ENCODE measurements around the gene PPFIA2.

Gene PPFIA2

DNA sequence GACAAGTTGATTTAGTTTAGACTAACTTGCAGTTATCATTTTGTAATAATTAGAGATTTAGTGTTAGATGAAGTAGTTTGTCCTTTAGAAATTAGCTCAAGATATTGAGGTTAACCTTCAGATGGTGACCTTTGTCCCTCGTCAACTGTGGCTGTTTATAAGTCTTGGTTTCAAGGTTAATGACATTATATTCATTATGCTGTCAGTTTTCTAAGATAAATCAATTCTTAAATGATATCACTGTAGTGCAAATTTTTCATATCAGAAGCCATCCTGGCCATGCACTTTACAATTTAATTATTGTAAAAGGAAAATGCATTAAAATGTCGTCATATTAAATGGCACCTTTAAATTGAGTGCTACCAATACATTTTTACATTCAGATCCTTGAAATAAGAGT is 19.6 kb upstream of the PPFIA2 start:
- no CpG with 5 or more reads among the region's 2 CpGs for WGBS (ENCODE audit: insufficient coverage)
- ChIA-PET CTCF (no interaction called here), POLR2A (no interaction called here)
- peaks cover 2 to 12% (median 3%) of the 10 kb centered on the region in 5 experiments for H3K27me3 ChIP-seq (replicated peaks in 2 of 5; ENCODE audit: control insufficient read depth in 4 of 5, insufficient read depth in 5 of 5, low read length in 4 of 5)
- no peak overlapping the region for H3K4me3 ChIP-seq (ENCODE audit: control insufficient read depth in 1 of 7, extremely low read depth in 1 of 7, insufficient read depth in 4 of 7, low read depth in 2 of 7, low read length in 6 of 7)
- no peaks in the 10 kb centered on the region for H3K4me1 ChIP-seq (ENCODE audit: control extremely low read depth in 1 of 4, control insufficient read depth in 4 of 4, insufficient read depth in 4 of 4, low read length in 3 of 4)
- H3K9me3 ChIP-seq (ENCODE audit: control extremely low read depth in 1 of 5, control insufficient read depth in 4 of 5, insufficient read depth in 2 of 5, low read depth in 1 of 5, low read length in 4 of 5) = no peaks in the 10 kb centered on the region
- no peak for DNase-seq
- no peak overlapping the region for H3K27ac ChIP-seq (ENCODE audit: insufficient read depth in 1 of 2, low read depth in 1 of 2, low read length in 2 of 2, poor library complexity in 1 of 2, severe bottlenecking in 2 of 2)
- no peaks in the 10 kb centered on the region for H3K36me3 ChIP-seq (ENCODE audit: control insufficient read depth in 4 of 4, insufficient read depth in 4 of 4, low read length in 3 of 4)

DNA sequence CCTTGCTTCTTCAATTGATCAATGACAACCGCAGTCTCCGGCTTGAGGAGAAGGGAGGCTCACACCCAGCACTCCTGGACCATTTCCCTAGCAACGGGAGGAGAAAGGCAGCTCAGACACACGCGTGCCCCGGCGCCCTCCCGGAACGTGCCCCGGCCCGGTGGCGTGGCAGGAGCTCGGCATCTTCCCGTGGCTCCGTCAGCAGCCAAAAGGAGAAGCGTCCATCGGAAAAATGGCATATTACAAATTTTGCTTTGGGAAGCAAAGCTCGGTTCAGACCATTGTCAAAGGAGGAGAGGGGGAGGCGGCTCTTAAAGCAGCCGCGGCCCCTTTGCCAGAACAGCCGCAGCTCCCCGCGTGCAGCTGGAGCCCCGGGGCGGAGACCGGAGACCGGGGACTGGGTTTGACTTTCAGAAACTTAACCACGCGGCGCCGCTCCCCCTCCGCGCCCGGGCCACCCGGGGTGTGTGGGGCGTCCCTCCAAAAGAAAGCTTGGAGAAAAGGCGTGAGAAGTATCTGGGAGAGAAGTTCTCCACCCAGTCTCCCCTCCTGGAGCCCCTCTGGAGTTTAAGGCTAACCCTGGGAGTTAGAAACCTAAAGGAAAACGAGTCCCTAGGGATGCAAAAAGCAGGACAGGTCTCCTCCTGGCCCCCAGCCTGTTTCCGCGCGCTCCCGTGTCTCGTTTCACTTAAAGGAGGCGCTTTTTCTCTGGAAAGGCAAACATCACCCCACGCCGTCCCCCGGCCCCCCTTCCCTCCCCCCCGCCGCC is 545 bp downstream of the PPFIA2 start:
- POLR2A ChIA-PET = no interaction called here
- peak in 2 of 3 donors; percentile 23 to 34 for DNase-seq
- CTCF ChIA-PET = interaction anchor here (1.1 kb wide), 1 partner anchor 234 kb away, joined by 3 read pairs; no protein-coding TSS in a partner anchor
- Histone ChIP-seq H3K36me3 (ENCODE audit: control insufficient read depth in 4 of 4, insufficient read depth in 4 of 4, low read length in 3 of 4) (no peaks in the 10 kb centered on the region), H3K27me3 (replicated peaks in 2 of 5; ENCODE audit: control insufficient read depth in 4 of 5, insufficient read depth in 5 of 5, low read length in 4 of 5) (peaks cover 8 to 64% (median 35%) of the 10 kb centered on the region in 5 experiments), H3K9me3 (ENCODE audit: control extremely low read depth in 1 of 5, control insufficient read depth in 4 of 5, insufficient read depth in 2 of 5, low read depth in 1 of 5, low read length in 4 of 5) (peaks cover 0 to 2% (median 0%) of the 10 kb centered on the region in 5 experiments), H3K4me1 (ENCODE audit: control extremely low read depth in 1 of 4, control insufficient read depth in 4 of 4, insufficient read depth in 4 of 4, low read length in 3 of 4) (peaks cover 0 to 13% (median 3%) of the 10 kb centered on the region in 4 experiments), H3K27ac (ENCODE audit: insufficient read depth in 1 of 2, low read depth in 1 of 2, low read length in 2 of 2, poor library complexity in 1 of 2, severe bottlenecking in 2 of 2) (no peak overlapping the region), H3K4me3 (ENCODE audit: control insufficient read depth in 1 of 7, extremely low read depth in 1 of 7, insufficient read depth in 4 of 7, low read depth in 2 of 7, low read length in 6 of 7) (peak overlapping the region in 4 of 7 experiments; percentile 32 to 65 (median 48))
- 0% methylated on average over 25 of the region's 50 CpGs for WGBS (ENCODE audit: insufficient coverage)

DNA sequence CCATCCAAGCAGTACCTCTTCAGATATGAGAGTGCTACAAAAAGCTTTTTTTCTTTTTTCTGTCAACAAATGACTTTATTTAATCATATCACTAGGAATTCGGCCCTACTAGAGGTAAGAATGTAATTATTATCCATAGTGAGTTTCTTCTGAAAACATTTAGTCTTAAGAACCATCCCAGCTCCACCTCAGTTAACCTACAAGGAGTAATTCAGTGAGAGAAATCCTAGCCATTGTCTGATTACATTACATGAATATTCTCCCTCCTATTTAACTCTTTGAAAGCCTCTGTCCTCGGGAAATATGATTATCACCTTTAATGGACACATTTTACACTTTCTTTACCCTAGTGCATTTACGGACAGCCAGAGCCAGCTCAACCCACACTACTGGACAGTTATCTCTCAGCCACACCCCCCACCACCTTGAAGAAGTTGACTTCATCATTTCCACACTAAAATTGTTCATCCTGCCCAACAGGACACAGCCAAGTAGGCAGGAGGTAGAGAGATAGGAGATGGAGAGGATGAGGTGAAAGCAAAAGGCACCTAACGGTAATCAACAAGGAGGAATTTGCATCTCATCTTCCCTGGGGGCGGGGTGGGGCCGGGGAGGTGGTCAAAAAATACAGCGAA is 1.3 kb downstream of the PPFIA2 start:
- ChIA-PET POLR2A (no interaction called here), CTCF (interaction anchor here (1.1 kb wide), 1 partner anchor 235 kb away, joined by 3 read pairs; no protein-coding TSS in a partner anchor)
- no peak for DNase-seq
- Histone ChIP-seq H3K36me3 (ENCODE audit: control insufficient read depth in 4 of 4, insufficient read depth in 4 of 4, low read length in 3 of 4) (no peaks in the 10 kb centered on the region), H3K27me3 (replicated peaks in 2 of 5; ENCODE audit: control insufficient read depth in 4 of 5, insufficient read depth in 5 of 5, low read length in 4 of 5) (peaks cover 8 to 64% (median 34%) of the 10 kb centered on the region in 5 experiments), H3K9me3 (ENCODE audit: control extremely low read depth in 1 of 5, control insufficient read depth in 4 of 5, insufficient read depth in 2 of 5, low read depth in 1 of 5, low read length in 4 of 5) (peaks cover 0 to 2% (median 0%) of the 10 kb centered on the region in 5 experiments), H3K4me1 (ENCODE audit: control extremely low read depth in 1 of 4, control insufficient read depth in 4 of 4, insufficient read depth in 4 of 4, low read length in 3 of 4) (peaks cover 0 to 13% (median 3%) of the 10 kb centered on the region in 4 experiments), H3K27ac (ENCODE audit: insufficient read depth in 1 of 2, low read depth in 1 of 2, low read length in 2 of 2, poor library complexity in 1 of 2, severe bottlenecking in 2 of 2) (no peak overlapping the region), H3K4me3 (ENCODE audit: control insufficient read depth in 1 of 7, extremely low read depth in 1 of 7, insufficient read depth in 4 of 7, low read depth in 2 of 7, low read length in 6 of 7) (peak overlapping the region in 1 of 7 experiments; percentile 32)
- 12% methylated on average over 6 of the region's 7 CpGs for WGBS (ENCODE audit: insufficient coverage)

DNA sequence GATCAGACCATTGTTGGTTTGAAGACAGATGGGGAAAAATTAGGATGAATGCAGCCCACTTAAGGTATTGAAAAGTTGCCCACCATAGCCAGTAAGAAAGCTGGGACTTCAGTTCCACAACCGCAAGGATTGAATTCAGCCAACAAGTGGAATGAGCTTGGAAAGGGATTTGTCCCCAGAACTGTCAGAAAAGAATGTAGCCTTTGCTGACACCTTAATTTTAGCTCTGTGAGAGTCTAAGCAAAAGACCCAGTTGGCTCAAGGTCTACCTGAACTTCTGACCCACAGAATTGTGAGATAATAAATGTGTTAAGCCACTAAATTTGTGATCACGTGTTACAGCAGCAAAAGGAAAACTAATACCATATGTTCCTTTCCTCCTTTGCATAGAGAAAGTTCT is 29.4 kb downstream of the PPFIA2 start:
- peaks cover 0 to 3% (median 0%) of the 10 kb centered on the region in 5 experiments for H3K27me3 ChIP-seq (replicated peaks in 2 of 5; ENCODE audit: control insufficient read depth in 4 of 5, insufficient read depth in 5 of 5, low read length in 4 of 5)
- DNase-seq = no peak
- WGBS (ENCODE audit: insufficient coverage) = 100% methylated on average over 1 of the region's 2 CpGs
- no peaks in the 10 kb centered on the region for H3K4me1 ChIP-seq (ENCODE audit: control extremely low read depth in 1 of 4, control insufficient read depth in 4 of 4, insufficient read depth in 4 of 4, low read length in 3 of 4)
- no peaks in the 10 kb centered on the region for H3K9me3 ChIP-seq (ENCODE audit: control extremely low read depth in 1 of 5, control insufficient read depth in 4 of 5, insufficient read depth in 2 of 5, low read depth in 1 of 5, low read length in 4 of 5)
- CTCF ChIA-PET = no interaction called here
- POLR2A ChIA-PET = no interaction called here
- no peak overlapping the region for H3K4me3 ChIP-seq (ENCODE audit: control insufficient read depth in 1 of 7, extremely low read depth in 1 of 7, insufficient read depth in 4 of 7, low read depth in 2 of 7, low read length in 6 of 7)
- H3K27ac ChIP-seq (ENCODE audit: insufficient read depth in 1 of 2, low read depth in 1 of 2, low read length in 2 of 2, poor library complexity in 1 of 2, severe bottlenecking in 2 of 2) = no peak overlapping the region
- H3K36me3 ChIP-seq (ENCODE audit: control insufficient read depth in 4 of 4, insufficient read depth in 4 of 4, low read length in 3 of 4) = no peaks in the 10 kb centered on the region

DNA sequence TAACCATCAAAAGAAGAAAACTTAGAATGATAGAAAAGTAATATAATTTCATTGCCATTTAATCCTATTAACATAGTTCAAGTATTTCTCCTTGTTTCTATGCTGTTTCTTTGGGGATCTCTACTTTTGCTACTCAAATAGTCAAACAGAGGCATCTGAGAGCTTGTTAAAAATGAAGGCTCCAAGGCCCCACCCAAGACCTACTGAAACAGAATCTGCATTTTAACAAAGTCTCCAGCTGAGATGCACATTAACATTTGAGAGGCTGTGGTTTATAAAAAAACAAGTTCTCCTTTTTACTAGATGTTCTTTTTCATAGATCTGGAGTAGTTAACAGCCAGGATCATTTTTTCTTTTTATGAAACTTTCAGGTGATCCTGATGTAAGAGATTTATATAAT is 31.8 kb downstream of the PPFIA2 start:
- peaks cover 0 to 3% (median 0%) of the 10 kb centered on the region in 5 experiments for H3K27me3 ChIP-seq (replicated peaks in 2 of 5; ENCODE audit: control insufficient read depth in 4 of 5, insufficient read depth in 5 of 5, low read length in 4 of 5)
- no peaks in the 10 kb centered on the region for H3K9me3 ChIP-seq (ENCODE audit: control extremely low read depth in 1 of 5, control insufficient read depth in 4 of 5, insufficient read depth in 2 of 5, low read depth in 1 of 5, low read length in 4 of 5)
- no peaks in the 10 kb centered on the region for H3K4me1 ChIP-seq (ENCODE audit: control extremely low read depth in 1 of 4, control insufficient read depth in 4 of 4, insufficient read depth in 4 of 4, low read length in 3 of 4)
- ChIA-PET CTCF (interaction anchor here (0.7 kb wide), 1 partner anchor 18 kb away, joined by 3 read pairs; no protein-coding TSS in a partner anchor), POLR2A (no interaction called here)
- no peak overlapping the region for H3K4me3 ChIP-seq (ENCODE audit: control insufficient read depth in 1 of 7, extremely low read depth in 1 of 7, insufficient read depth in 4 of 7, low read depth in 2 of 7, low read length in 6 of 7)
- no peaks in the 10 kb centered on the region for H3K36me3 ChIP-seq (ENCODE audit: control insufficient read depth in 4 of 4, insufficient read depth in 4 of 4, low read length in 3 of 4)
- no peak for DNase-seq
- no peak overlapping the region for H3K27ac ChIP-seq (ENCODE audit: insufficient read depth in 1 of 2, low read depth in 1 of 2, low read length in 2 of 2, poor library complexity in 1 of 2, severe bottlenecking in 2 of 2)

DNA sequence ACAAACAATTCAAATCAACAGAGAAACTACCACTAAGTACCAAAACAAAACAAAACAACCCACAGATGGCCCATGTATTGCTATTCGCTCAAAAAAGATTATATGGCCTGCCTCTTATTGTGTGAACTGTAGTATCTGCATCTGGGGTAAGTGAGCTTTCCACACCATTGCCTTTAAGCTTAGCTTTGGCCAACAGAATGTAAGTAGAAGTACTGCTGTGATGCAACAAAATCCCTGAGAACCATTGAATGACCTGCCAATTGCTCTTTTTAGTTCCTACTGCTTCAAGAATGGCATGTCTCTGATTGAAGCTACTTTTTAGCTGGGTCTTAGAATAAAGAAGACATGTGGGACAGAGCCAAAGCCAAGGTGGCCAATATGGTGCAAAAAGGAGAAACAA is 32.5 kb downstream of the PPFIA2 start:
- CTCF ChIA-PET = interaction anchor here (0.7 kb wide), 1 partner anchor 17 kb away, joined by 3 read pairs; no protein-coding TSS in a partner anchor
- Histone ChIP-seq H3K9me3 (ENCODE audit: control extremely low read depth in 1 of 5, control insufficient read depth in 4 of 5, insufficient read depth in 2 of 5, low read depth in 1 of 5, low read length in 4 of 5) (no peaks in the 10 kb centered on the region), H3K27ac (ENCODE audit: insufficient read depth in 1 of 2, low read depth in 1 of 2, low read length in 2 of 2, poor library complexity in 1 of 2, severe bottlenecking in 2 of 2) (no peak overlapping the region), H3K4me3 (ENCODE audit: control insufficient read depth in 1 of 7, extremely low read depth in 1 of 7, insufficient read depth in 4 of 7, low read depth in 2 of 7, low read length in 6 of 7) (no peak overlapping the region), H3K4me1 (ENCODE audit: control extremely low read depth in 1 of 4, control insufficient read depth in 4 of 4, insufficient read depth in 4 of 4, low read length in 3 of 4) (no peaks in the 10 kb centered on the region), H3K36me3 (ENCODE audit: control insufficient read depth in 4 of 4, insufficient read depth in 4 of 4, low read length in 3 of 4) (no peaks in the 10 kb centered on the region), H3K27me3 (replicated peaks in 2 of 5; ENCODE audit: control insufficient read depth in 4 of 5, insufficient read depth in 5 of 5, low read length in 4 of 5) (peaks cover 0 to 3% (median 0%) of the 10 kb centered on the region in 5 experiments)
- no peak for DNase-seq
- POLR2A ChIA-PET = no interaction called here
- WGBS (ENCODE audit: insufficient coverage) = no CpG with 5 or more reads among the region's 1 CpG

DNA sequence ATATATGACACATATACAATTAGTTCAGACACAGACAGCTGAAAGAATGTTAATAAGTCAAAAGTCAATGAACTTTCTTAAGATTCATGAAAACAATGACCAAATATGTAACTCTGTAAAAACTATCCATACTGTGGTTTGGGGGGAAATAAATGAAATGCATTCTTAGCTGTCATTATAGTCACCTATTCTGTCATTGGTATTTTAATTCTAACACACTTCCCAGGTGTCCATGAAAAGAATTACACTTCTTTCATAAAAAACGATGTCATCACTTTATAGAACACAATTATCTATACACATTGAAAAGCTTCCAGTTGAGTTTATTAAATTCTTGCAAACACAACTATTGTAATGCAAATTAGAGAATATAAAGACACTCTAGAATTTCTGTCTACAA is 35.8 kb downstream of the PPFIA2 start:
- no peaks in the 10 kb centered on the region for H3K4me1 ChIP-seq (ENCODE audit: control extremely low read depth in 1 of 4, control insufficient read depth in 4 of 4, insufficient read depth in 4 of 4, low read length in 3 of 4)
- H3K27me3 ChIP-seq (replicated peaks in 2 of 5; ENCODE audit: control insufficient read depth in 4 of 5, insufficient read depth in 5 of 5, low read length in 4 of 5) = no peaks in the 10 kb centered on the region
- DNase-seq = no peak
- no peak overlapping the region for H3K27ac ChIP-seq (ENCODE audit: insufficient read depth in 1 of 2, low read depth in 1 of 2, low read length in 2 of 2, poor library complexity in 1 of 2, severe bottlenecking in 2 of 2)
- H3K36me3 ChIP-seq (ENCODE audit: control insufficient read depth in 4 of 4, insufficient read depth in 4 of 4, low read length in 3 of 4) = no peaks in the 10 kb centered on the region
- ChIA-PET POLR2A (no interaction called here), CTCF (no interaction called here)
- no peaks in the 10 kb centered on the region for H3K9me3 ChIP-seq (ENCODE audit: control extremely low read depth in 1 of 5, control insufficient read depth in 4 of 5, insufficient read depth in 2 of 5, low read depth in 1 of 5, low read length in 4 of 5)
- 83% methylated on average over 1 of the region's 1 CpG for WGBS (ENCODE audit: insufficient coverage)
- H3K4me3 ChIP-seq (ENCODE audit: control insufficient read depth in 1 of 7, extremely low read depth in 1 of 7, insufficient read depth in 4 of 7, low read depth in 2 of 7, low read length in 6 of 7) = no peak overlapping the region
